ENCODE data around the gene ZBTB18.

- TF ChIP-seq CTCF (conservative IDR thresholded peaks at IDR 0.05; ENCODE audit: low read depth, low read length) = no peak
- no peak for TF ChIP-seq EZH2phosphoT487 (IDR thresholded peaks at IDR 0.05; ENCODE audit: borderline replicate concordance, low read length)
These were observed at the start of gene ZBTB18 for GRCh38 chr1:244050835-244051444.
